H9 (cell line): Measurements from ENCODE around the gene SLC22A2. TPM values are rescaled to one million over a fixed set of nuclear protein-coding genes. Genes with fewer than 3 reads are reported as not detected.

Source experiments
- DNase-seq: peaks from one replicate; pipeline ENCODE4 v3.0.0-alpha.2; 2017
- H2AFZ ChIP-seq: one replicate; pipeline ENCODE4 v1.6.1; 2013; ENCODE audit warnings: mild to moderate bottlenecking, low read length, control low read depth, moderate library complexity
- H2AK5ac ChIP-seq: 2 replicates; pipeline ENCODE4 v1.6.1; 2013; ENCODE audit warnings: low read length, control low read depth, mixed read lengths; ENCODE audit not compliant: insufficient read length
- H2BK120ac ChIP-seq: one replicate; pipeline ENCODE4 v1.6.1; 2013; ENCODE audit warnings: low read depth, mild to moderate bottlenecking, low read length, control low read depth, inconsistent platforms; ENCODE audit not compliant: poor library complexity, severe bottlenecking
- H2BK12ac ChIP-seq: 2 replicates; pipeline ENCODE4 v1.6.1; 2013; ENCODE audit warnings: low read length, control low read depth, mixed read lengths, low read depth; ENCODE audit not compliant: insufficient read length
- H2BK15ac ChIP-seq: 2 replicates; pipeline ENCODE4 v1.6.1; 2013; ENCODE audit warnings: low read depth, low read length, control low read depth
- H2BK20ac ChIP-seq: one replicate; pipeline ENCODE4 v1.6.1; 2013; ENCODE audit warnings: low read depth, mild to moderate bottlenecking, low read length, control low read depth, inconsistent platforms; ENCODE audit not compliant: poor library complexity, severe bottlenecking
- H2BK5ac ChIP-seq: 2 replicates; pipeline ENCODE4 v1.6.1; 2013; ENCODE audit warnings: low read length, control low read depth, mixed read lengths; ENCODE audit not compliant: insufficient read length
- H3K14ac ChIP-seq: 2 replicates; pipeline ENCODE4 v1.6.1; 2013; ENCODE audit warnings: low read length, control low read depth; ENCODE audit not compliant: insufficient read depth
- H3K18ac ChIP-seq: 2 replicates; pipeline ENCODE4 v1.6.1; 2013; ENCODE audit warnings: low read depth, mild to moderate bottlenecking, mixed read lengths, low read length, control low read depth; ENCODE audit not compliant: insufficient read length
- H3K23ac ChIP-seq: 2 replicates; pipeline ENCODE4 v1.6.1; 2013; ENCODE audit warnings: low read length, control low read depth, mixed read lengths, low read depth; ENCODE audit not compliant: insufficient read length
- H3K23me2 ChIP-seq: 2 replicates; pipeline ENCODE4 v1.6.1; 2013; ENCODE audit warnings: low read depth, mild to moderate bottlenecking, mixed read lengths, low read length, control low read depth; ENCODE audit not compliant: insufficient read length, poor library complexity, severe bottlenecking
- H3K27ac ChIP-seq: 2 replicates; pipeline ENCODE4 v1.5.1; 2013; ENCODE audit warnings: low read length, control low read depth, mixed read lengths, low read depth; ENCODE audit not compliant: insufficient read length
- H3K27me3 ChIP-seq: 2 replicates; pipeline ENCODE4 v1.6.1; 2013; ENCODE audit warnings: low read length, control low read depth, inconsistent platforms; ENCODE audit not compliant: insufficient read depth
- H3K4ac ChIP-seq: 2 replicates; pipeline ENCODE4 v1.6.1; 2013; ENCODE audit warnings: low read depth, mild to moderate bottlenecking, control low read depth, inconsistent platforms, low read length, moderate library complexity
- H3K4me1 ChIP-seq: 2 replicates; pipeline ENCODE4 v1.6.1; 2013; ENCODE audit warnings: low read length, control low read depth, inconsistent platforms; ENCODE audit not compliant: insufficient read depth
- H3K4me2 ChIP-seq: 2 replicates; pipeline ENCODE4 v1.6.1; 2013; ENCODE audit warnings: low read length, control low read depth, mixed read lengths; ENCODE audit not compliant: insufficient read length, insufficient read depth
- H3K56ac ChIP-seq: 2 replicates; pipeline ENCODE4 v1.6.1; 2013; ENCODE audit warnings: low read depth, mild to moderate bottlenecking, mixed read lengths, low read length, control low read depth; ENCODE audit not compliant: insufficient read length
- H3K79me1 ChIP-seq: 2 replicates; pipeline ENCODE4 v1.6.1; 2013; ENCODE audit warnings: low read depth, mild to moderate bottlenecking, moderate library complexity, low read length, control low read depth, inconsistent platforms; ENCODE audit not compliant: insufficient read depth, poor library complexity, severe bottlenecking
- H3K79me2 ChIP-seq: 2 replicates; pipeline ENCODE4 v1.6.1; 2013; ENCODE audit warnings: low read length, control low read depth, inconsistent platforms; ENCODE audit not compliant: insufficient read depth
- H3K9ac ChIP-seq: 2 replicates; pipeline ENCODE4 v1.6.1; 2013; ENCODE audit warnings: low read length, control low read depth, mixed read lengths; ENCODE audit not compliant: insufficient read length; ENCODE audit errors: extremely low read depth
- H3K9me3 ChIP-seq: one replicate; pipeline ENCODE4 v1.6.1; 2013; ENCODE audit warnings: low read depth, low read length, inconsistent platforms; ENCODE audit not compliant: control insufficient read depth
- H3T11ph ChIP-seq: one replicate; pipeline ENCODE4 v1.6.1; 2013; ENCODE audit warnings: mild to moderate bottlenecking, low read length, control low read depth, inconsistent platforms
- H4K20me1 ChIP-seq: one replicate; pipeline ENCODE4 v1.6.1; 2013; ENCODE audit not compliant: control insufficient read depth, insufficient read length, insufficient read depth
- H4K5ac ChIP-seq: 2 replicates; pipeline ENCODE4 v1.6.1; 2013; ENCODE audit warnings: low read depth, mild to moderate bottlenecking, mixed read lengths, low read length, control low read depth; ENCODE audit not compliant: insufficient read length
- H4K8ac ChIP-seq: replicated peaks from 2 replicates; pipeline ENCODE4 v1.6.1; 2013; ENCODE audit warnings: low read length, control low read depth, mixed read lengths, low read depth; ENCODE audit not compliant: insufficient read length
- H4K91ac ChIP-seq: 2 replicates; pipeline ENCODE4 v1.6.1; 2013; ENCODE audit warnings: low read depth, mild to moderate bottlenecking, moderate library complexity, mixed read lengths, low read length, control low read depth; ENCODE audit not compliant: insufficient read length
- H3K27ac Mint-ChIP-seq, 3 experiments: 2 replicates in 2 of 3; 3 replicates in 1 of 3; pipeline ENCODE4 v1.8.0; 2020 to 2021; ENCODE audit warnings: mixed read lengths in 3 of 3, mild to moderate bottlenecking in 1 of 3, moderate library complexity in 1 of 3
- H3K27me3 Mint-ChIP-seq: 2 replicates; pipeline ENCODE4 v1.8.0; 2021; ENCODE audit warnings: low read depth, mild to moderate bottlenecking, moderate library complexity, mixed read lengths
- H3K36me3 Mint-ChIP-seq, 3 experiments: 2 replicates in 2 of 3; 3 replicates in 1 of 3; pipeline ENCODE4 v1.8.0; 2020 to 2021; ENCODE audit warnings: low read depth in 3 of 3, mixed read lengths in 3 of 3; ENCODE audit not compliant: insufficient read depth in 1 of 3
- H3K4me1 Mint-ChIP-seq, 2 experiments: 2 replicates each; pipeline ENCODE4 v1.8.0; 2020; ENCODE audit warnings: mixed read lengths in 2 of 2
- H3K4me3 Mint-ChIP-seq, 2 experiments: 2 replicates in 1 of 2; 3 replicates in 1 of 2; pipeline ENCODE4 v1.8.0; 2020 to 2021; ENCODE audit warnings: mild to moderate bottlenecking in 2 of 2, mixed read lengths in 2 of 2, moderate library complexity in 1 of 2
- H3K9me3 Mint-ChIP-seq, 2 experiments: 2 replicates in 1 of 2; 3 replicates in 1 of 2; pipeline ENCODE4 v1.8.0; 2020; ENCODE audit warnings: mild to moderate bottlenecking in 2 of 2, mixed read lengths in 2 of 2, moderate library complexity in 1 of 2
- CTCF ChIP-seq: fragments of 200-600 bp; sonication (generic); conservative IDR thresholded peaks from 3 replicates; pipeline ENCODE4 v1.8.0; 2021; ENCODE audit warnings: antibody characterized with exemption, mild to moderate bottlenecking
- WGBS: extraction: QIAGEN DNeasy Blood & Tissue Kit; methylation state at CpG from one replicate; pipeline ENCODE4 v1.1.7; 2013; ENCODE audit warnings: missing lambda C conversion rate, low lambda C conversion rate, mixed read lengths; ENCODE audit not compliant: insufficient read length; ENCODE audit errors: extremely low coverage; 5-methylcytosine and 5-hydroxymethylcytosine counted together
- total RNA-seq: library from RNA; stranded (reverse); gene quantifications from 2 replicates; pipeline ENCODE4 v1.2.1, GENCODE V29; 2021

The SLC22A2 gene
- total RNA-seq, 1 experiment from 2014 or later: 1.0 TPM

GRCh38 chr6:160274871-160275510 is 16.4 kb upstream of the SLC22A2 start:
- H4K5ac ChIP-seq: no peak overlapping the region
- H3K9me3 ChIP-seq: no peaks in the 10 kb centered on the region
- no peak overlapping the region for H3K9ac ChIP-seq
- no peak overlapping the region for H2BK120ac ChIP-seq
- DNase-seq: no peak
- H4K20me1 ChIP-seq: no peaks in the 10 kb centered on the region
- H3K18ac ChIP-seq: no peak overlapping the region
- H3K79me2 ChIP-seq: no peaks in the 10 kb centered on the region
- no peaks in the 10 kb centered on the region for H3K27me3 ChIP-seq
- Mint-ChIP-seq H3K9me3 (peaks cover 0 to 2% of the 10 kb centered on the region in 2 experiments; a peak in 3 of 5 replicates), H3K4me3 (no peak overlapping the region), H3K27ac (no peak overlapping the region), H3K4me1 (peaks cover 18 to 19% of the 10 kb centered on the region in 2 experiments), H3K27me3 (peaks cover 1% of the 10 kb centered on the region; the same call in 1 of the 2 replicates), H3K36me3 (peaks cover 0 to 6% (median 0%) of the 10 kb centered on the region in 3 experiments; a peak in 4 of 7 replicates)
- TF ChIP-seq CTCF: no peak
- no peaks in the 10 kb centered on the region for H3K79me1 ChIP-seq
- H3K4me1 ChIP-seq: no peaks in the 10 kb centered on the region; the same call in 1 of the 2 replicates
- H3K4ac ChIP-seq: no peak overlapping the region
- no peak overlapping the region for H2BK12ac ChIP-seq
- H3K56ac ChIP-seq: no peak overlapping the region
- H3T11ph ChIP-seq: no peak overlapping the region
- no peak overlapping the region for H3K23ac ChIP-seq
- WGBS: no CpG with 5 or more reads among the region's 4 CpGs
- H3K27ac ChIP-seq: no peak overlapping the region
- H2BK5ac ChIP-seq: no peak overlapping the region
- no peak overlapping the region for H2AK5ac ChIP-seq
- H2BK20ac ChIP-seq: no peak overlapping the region
- no peak overlapping the region for H4K91ac ChIP-seq
- H3K23me2 ChIP-seq: no peaks in the 10 kb centered on the region
- no peak overlapping the region for H2BK15ac ChIP-seq
- H2AFZ ChIP-seq: no peak overlapping the region
- no peak overlapping the region for H3K4me2 ChIP-seq
- H4K8ac ChIP-seq: no peak overlapping the region
- no peak overlapping the region; the same call in 1 of the 2 replicates for H3K14ac ChIP-seq
